Measurements from ENCODE around the gene APLF.

Gene APLF, protein sequence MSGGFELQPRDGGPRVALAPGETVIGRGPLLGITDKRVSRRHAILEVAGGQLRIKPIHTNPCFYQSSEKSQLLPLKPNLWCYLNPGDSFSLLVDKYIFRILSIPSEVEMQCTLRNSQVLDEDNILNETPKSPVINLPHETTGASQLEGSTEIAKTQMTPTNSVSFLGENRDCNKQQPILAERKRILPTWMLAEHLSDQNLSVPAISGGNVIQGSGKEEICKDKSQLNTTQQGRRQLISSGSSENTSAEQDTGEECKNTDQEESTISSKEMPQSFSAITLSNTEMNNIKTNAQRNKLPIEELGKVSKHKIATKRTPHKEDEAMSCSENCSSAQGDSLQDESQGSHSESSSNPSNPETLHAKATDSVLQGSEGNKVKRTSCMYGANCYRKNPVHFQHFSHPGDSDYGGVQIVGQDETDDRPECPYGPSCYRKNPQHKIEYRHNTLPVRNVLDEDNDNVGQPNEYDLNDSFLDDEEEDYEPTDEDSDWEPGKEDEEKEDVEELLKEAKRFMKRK

DNA sequence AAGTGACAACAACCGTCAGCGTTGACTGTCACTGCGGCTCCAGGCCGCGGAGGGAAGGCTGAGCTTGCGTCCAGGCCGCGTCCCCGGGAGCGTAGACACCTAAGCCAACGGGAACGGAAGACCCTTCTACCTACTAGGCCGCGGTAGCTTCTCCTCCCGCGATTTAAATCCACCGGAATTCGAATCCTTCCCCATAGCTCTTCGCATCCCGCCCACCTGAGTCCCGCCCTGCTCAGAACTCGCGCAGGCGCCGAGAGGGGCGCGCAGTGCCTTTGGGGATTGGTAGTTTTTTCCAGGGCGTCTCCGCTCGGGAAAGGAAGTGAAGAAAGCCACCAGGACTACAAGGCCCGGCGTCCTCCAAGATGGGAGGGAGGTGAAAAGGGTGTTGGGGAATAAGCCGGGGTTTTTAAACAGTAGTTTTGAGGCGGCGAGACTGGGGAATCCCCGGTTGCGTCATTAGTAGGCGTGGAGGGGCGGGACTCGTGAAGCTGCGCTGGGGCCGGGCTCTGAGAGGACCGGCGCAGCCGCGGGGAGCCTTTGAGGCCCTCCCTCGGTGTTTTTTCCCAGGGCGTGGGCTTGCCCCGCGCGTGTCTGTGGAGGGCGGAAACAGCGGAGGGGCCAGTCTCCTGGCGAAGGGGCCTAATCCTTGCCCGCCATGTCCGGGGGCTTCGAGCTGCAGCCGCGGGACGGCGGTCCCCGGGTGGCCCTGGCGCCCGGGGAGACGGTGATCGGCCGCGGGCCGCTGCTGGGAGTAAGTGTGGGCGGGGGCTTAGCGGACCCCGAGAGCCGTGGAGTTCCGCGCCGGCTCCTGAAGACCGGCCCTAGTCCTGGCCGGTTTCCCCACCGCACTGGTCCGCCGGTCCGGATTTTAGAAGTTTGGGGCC lies at the start of gene APLF, which contains the start of gene FBXO48:
Gene APLF, plus strand, starts transcription at position 509 of the 884 bp plus-strand sequence. Its CDS starts 147 bp downstream, at position 656.
Gene FBXO48, minus strand, starts transcription at position 218 of the 884 bp plus-strand sequence. CDS start 2,149 bp downstream, outside the sequence.
- peak; percentile 94 to 95 for DNase-seq (ENCODE audit: low read depth in 2 of 2)

DNA sequence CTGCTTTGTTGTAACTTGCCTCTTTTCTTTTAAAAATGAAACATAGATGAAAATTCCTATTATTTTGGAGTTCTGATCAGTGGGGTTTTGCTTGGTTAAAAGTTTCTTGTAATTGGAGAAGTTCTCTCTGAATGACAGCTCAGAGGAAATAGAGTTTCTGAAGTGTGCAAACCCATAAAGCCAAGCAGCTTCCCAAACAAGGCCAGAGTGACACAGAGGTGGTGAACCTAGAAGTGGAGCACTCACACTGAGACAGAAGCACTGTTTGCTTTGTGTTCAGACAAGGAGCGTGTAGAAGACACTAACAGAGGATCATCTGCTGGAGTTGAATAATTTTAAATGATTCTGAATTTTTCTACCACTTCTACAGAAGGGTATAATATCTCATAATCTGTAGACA lies 49.5 kb upstream of the APLF start:
- no peak for DNase-seq (ENCODE audit: low read depth in 2 of 2)

DNA sequence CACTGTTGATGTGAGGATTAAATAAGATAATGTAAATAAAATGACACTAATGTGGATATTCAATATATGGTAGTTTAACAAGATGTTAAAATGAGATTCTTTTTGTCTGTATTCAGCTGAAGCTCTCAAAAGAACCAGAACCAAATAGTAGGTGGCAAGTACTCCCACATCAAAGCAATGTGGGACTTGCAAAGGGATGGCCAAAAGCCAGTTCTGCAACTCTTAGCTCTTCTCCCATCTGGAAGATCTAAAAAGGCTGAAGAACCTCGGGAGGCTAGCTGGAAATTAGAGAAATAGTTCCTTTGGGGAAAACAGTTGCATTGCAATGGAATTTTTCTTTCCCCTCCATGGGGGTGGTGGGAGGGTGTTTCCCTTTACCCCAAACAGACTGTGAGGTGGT lies 49.0 kb upstream of the APLF start:
- DNase-seq (ENCODE audit: low read depth in 2 of 2), result no peak

DNA sequence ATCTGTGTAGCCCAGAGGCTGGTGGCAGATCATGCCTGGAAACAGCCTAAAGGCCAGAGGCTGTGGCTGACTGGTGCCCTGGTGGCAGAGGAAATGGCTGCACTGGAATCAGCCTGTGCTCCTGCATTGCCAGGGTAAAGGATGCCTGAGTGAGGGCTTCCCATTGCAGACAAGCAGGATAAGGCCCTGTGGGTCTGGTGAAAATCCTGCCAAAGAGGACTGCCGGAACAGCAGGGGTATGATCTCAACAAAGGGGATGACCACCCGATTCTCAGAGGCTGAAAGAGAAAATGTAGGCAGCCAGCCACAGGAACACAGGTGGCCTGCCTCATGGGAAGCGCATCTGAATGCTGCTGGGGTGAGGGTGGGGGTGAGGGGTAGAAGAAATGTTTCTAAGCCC lies 48.5 kb upstream of the APLF start:
- DNase-seq (ENCODE audit: low read depth in 2 of 2), result no peak

DNA sequence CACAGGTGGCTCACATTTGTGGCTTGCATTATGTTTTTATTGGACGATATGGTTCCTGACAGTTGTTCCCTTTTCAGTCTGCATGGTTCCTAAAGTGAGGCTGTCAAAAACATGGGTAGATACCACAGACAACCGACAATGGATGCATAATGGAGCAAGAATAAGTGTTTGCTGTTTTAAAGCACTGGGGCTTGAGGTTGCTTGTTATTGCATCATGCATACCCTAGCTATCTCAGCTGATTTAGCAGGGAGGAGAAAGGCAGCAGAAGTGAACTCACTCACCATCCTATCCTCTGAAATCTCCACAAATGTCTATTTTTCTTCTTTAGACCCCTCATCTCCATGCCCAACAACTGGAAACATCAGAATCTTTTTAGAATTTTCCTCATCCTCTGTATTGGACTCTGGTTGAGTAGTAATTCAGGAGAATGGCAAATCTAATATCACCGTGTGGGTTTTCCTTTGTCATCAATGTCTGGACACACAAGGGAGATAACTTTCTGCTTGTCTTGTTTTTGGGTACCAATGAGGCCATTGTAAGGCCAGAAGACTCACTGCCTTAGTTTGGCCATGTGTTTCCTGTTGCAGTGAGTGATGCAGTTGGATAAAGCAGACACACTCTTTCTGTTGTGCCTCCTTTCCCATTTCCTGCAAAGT lies 47.0 kb upstream of the APLF start:
- no peak for DNase-seq (ENCODE audit: low read depth in 2 of 2)

DNA sequence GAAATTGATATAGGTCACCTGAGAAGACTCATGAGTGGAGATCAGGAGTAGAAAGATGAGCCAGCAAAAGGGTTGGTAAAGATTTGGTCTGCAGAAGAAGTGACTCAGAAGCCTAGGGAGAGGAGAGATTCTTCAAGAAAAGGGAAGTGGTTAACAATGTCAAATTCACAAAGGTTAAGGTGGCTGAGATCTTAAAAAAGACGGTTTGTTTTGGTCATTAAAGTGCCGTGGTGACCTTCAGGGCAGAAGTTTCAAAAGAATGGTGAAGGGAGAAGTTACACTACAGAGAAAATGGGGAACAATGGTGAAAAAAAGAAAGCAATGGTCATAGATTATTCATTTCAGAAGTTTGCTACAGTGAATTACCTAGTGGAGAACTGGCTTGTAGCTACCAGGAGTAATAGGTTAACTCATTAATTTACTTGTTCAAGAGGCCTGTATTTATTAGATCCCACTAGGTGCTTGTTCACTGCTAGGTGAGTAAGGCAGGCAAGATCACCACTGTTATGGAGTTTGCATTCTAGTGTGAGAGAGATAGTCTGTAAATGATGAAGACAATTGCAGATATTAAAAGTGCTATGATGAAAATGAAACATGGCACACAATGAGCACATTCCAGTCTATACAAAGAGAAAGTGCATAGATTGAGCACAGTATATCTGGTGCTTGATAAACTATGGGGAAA lies 43.3 kb upstream of the APLF start:
- no peak for DNase-seq (ENCODE audit: low read depth in 2 of 2)

DNA sequence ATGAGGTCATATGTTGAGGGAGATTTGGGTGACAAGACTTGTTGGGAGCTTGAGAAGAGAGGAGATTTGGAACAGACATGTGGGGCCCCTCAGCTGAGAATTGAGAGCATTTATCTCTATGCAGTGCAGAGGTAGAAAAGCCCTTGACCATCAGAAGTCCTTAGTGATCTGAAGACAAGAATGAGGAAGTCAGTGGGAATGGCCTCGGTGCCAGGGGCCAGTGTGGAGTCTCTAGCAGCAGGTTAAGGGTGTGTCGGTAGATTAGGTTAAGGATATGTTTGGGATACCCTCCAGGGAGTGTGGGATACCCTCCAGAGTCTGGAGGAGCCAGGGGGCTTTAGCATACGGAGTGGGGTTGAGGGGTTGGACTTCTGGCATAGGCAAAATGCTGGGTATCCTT lies 41.9 kb upstream of the APLF start:
- no peak for DNase-seq (ENCODE audit: low read depth in 2 of 2)

DNA sequence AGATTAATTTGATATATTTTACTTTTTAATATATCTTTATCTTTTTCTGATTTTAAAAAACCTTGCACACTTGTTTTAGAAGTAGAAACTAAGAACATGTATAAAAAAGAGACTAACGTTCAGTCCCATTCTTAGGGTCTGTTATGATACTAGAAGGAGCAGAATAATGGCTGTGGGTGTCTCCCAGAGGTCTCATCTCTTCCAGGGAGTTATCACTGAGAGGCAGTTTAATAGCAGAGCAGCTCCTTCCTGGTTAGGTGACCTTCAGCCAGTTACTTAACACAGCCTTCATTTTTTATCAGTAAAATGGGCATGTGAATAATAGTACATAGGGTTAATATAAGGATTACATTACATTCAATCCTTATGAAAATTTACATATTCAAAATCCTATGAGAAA lies 40.9 kb upstream of the APLF start:
- DNase-seq (ENCODE audit: low read depth in 2 of 2), result no peak

DNA sequence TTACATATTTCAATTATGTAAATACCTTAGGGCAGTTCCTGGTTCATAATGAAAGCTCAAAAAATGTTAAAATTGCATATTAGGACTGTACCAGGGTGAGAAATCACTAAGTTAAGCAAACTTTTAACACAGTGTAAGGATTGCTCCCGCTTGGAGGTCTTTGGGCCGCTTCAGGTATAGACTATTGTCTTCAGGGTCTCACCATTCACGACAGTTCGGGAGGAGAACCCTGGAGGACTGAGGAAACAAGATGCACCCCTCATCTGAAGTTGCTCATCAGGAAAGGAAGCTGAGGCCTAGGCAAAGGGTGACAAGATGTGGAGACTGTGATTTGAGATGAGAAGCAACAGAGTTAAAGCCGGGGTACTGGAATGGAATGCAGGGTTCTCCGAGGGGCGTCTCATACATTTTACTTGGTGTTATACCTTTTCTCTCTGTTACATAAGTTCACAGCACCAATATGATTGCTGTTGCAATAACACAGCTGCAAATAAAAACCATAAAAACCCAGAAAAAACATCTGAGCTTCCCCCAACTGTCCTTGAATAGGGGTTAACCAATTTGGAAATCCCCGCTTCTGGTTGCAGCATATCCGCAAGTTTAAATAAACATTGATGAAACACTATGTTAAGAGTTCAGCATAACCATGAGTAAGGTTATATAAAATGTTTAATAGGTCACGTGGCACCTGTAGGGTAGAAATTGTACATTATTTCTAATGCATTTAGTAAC lies 40.4 kb upstream of the APLF start:
- DNase-seq (ENCODE audit: low read depth in 2 of 2), result no peak

DNA sequence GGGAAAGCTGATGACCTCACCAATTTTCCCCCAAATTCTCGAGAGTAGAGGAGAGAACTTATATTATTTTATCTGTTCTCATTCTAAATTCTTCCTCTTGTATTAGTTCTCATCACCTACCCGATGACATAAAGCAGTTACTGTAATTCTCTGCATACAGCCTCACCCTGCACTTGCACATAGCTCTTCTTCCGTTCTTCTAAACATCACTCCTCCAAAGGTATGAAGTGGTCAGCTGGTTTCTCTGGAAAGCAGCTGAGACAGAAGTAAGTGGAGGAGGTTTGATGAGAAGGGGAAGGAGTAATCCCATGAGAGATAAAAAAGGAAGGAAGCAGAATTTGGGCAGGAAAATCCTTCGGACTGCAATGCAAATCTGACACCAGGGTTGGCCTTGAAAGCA lies 39.3 kb upstream of the APLF start:
- DNase-seq (ENCODE audit: low read depth in 2 of 2), result no peak

DNA sequence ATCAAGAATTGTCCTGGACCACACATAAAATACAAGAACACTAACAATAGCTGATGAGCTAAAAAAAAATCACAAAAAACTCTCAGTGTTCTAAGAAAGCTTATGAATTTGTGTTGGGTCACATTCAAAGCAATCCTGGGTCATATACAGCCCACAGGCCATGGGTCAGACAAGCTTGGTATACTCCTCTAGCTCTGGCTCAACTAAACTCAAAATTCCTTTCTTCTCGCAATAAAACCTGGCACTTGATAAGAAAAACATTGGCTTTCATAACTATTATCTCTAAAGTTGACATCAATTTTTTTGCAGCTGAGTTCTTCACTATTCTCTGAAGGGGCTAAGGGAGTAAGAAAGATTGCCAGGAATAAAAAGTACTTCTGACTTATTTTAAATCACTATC lies 38.6 kb upstream of the APLF start:
- no peak for DNase-seq (ENCODE audit: low read depth in 2 of 2)

DNA sequence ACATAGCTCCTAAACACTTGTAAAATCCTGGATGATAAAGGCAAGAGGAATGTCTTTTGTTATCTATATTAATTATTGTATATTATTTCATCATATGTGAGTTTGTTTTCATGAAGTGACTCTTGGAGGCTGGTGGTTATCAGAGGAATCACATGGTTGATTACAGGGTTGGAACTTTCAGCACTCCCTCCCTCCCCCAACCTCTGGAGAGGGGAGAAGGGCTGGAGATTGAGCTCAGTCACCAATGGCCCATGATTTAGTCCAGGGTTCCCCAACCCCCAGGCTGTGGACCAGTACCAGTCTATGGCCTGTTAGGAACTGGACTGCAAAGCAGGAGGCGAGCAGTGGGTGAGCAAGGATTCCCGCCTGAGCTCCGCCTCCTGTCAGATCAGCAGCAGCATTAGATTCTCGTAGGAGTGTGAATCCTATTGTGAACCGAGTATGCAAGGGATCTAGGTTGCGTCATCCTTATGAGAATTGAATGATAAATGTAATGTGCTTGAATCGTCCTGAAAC lies 38.0 kb upstream of the APLF start:
- no peak for DNase-seq (ENCODE audit: low read depth in 2 of 2)

DNA sequence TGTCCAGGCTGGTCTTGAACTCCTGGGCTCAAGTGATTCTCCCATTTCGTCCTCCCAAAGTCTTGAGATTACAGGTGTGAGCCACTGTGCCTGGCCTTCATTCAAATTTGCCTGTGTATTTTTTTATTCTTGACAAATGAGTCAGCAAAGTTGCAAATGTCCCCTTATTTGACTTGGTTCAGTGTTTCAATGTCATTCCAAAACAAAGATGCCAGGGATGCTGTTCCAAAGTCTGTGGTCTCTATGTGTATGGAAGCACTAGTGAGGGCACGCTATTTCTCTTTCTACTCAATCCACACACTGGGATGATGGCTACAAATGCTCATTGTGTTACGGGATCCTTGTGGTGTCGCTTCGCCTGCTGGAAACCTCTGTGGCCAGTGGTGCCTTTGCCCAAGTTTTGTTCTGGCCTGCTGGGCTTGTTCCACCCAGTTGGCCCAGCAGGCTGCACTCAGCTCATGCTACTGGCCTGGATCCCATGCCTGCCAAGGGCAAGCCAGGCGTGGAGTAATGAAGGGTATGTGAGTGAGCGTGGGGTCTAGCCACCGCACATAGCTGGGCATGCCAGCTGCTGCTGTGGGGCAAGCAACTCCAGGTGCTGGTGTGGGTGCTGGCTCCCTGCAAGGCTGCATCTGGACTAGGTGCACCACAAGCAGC lies 35.9 kb upstream of the APLF start:
- no peak for DNase-seq (ENCODE audit: low read depth in 2 of 2)

DNA sequence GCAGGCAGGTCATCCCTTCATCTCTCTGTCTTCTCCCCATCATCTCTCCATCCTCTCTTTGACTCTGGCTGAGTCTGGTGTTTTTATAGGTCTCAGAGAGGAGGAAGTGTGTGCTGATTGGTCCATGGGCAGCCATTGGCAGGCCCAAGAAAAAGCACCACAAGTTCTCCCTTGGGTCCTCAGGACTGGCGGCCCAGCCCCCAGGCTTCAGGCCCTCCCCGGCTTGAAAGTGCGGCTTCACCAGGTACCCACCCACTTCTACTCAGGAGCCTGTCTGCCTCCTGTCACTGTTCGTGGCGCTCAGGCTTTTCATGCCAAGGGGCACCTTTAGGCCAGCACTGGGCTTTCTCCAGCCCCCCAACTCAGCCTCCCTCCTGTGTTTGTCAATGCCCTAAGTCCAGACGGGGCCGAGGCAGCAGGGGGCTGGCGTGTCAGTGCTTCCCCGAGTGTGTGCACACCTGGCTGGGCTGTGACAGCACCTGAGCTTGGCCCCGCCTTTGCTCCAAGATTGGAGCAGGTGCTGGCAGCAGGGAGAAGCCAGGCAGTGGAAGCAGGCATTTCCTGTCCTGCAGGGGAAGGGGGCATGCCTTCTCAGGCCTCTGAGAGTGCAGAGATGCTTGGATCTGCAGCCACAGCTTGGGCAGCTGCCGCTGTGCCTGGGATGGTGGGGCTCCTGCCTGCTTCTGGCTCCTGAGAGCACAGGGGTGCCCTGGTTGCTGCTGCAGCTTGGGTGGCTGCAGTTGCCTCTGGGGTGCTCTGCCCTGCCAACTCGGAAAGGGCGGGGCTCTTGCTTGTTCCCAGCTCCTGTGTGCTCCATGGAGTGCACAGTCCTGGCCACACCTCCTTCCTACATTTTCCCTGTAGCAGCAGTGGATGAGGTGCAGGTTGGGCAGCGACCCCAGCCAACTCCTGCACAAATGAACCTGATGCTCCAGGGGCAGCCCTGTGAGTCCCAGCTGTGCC lies 34.4 kb upstream of the APLF start:
- DNase-seq (ENCODE audit: low read depth in 2 of 2), result no peak

DNA sequence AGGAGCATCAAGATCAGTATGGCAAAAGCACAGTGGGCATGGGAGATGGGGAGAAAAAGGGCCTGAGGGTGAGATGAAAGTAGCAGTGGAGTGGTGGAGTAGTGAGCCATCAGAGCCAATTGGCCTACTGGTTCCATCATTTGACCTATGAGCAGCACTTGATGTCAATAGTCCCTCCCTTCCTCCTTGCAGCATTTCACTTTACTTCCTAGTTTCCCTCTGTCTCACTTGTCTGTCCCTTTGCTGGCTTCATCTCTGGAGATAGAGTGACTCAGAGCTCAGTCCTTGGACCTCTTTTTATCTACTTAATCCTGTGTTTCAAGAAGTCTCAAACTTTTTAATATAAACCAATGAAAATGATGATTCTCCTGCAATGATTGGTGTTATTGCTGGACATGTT lies 32.4 kb upstream of the APLF start:
- no peak for DNase-seq (ENCODE audit: low read depth in 2 of 2)

DNA sequence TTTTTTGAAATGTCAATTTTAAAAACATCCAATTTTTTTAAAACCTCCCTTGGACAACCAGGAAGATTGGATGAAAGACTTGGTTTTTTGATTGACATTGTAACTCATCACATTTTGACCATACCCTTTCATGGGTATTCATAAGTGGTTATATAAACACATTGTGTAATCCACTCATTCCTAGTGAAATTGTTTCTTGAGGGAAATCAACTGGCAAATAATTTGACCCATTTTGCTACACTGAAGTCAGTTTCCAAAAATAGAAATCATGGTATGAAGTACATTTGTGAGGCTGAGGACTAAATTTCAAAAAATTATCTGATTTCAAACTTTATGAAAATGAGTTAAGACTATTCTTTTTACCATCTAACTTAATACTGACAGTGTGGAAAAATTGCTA lies 31.8 kb upstream of the APLF start:
- DNase-seq (ENCODE audit: low read depth in 2 of 2), result no peak

DNA sequence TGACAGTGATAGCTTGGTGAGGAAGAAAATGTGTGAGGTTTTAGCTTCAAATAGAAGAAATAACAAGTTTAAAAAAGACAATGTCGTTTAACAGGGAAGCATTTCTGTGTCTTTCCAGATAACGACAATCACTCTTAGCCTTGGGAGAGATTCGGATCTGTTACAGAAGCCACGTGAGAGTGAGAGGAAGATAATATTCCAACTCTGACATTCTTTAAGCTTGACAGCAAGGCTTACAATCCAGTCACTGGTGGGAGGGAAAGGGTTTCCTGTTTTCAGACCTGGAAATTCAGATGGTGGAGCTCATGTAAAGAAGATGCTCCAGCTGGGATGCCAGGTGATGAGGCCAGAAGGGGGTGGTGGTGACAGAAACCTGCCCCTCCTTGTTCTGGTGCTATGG lies 31.1 kb upstream of the APLF start:
- no peak for DNase-seq (ENCODE audit: low read depth in 2 of 2)

DNA sequence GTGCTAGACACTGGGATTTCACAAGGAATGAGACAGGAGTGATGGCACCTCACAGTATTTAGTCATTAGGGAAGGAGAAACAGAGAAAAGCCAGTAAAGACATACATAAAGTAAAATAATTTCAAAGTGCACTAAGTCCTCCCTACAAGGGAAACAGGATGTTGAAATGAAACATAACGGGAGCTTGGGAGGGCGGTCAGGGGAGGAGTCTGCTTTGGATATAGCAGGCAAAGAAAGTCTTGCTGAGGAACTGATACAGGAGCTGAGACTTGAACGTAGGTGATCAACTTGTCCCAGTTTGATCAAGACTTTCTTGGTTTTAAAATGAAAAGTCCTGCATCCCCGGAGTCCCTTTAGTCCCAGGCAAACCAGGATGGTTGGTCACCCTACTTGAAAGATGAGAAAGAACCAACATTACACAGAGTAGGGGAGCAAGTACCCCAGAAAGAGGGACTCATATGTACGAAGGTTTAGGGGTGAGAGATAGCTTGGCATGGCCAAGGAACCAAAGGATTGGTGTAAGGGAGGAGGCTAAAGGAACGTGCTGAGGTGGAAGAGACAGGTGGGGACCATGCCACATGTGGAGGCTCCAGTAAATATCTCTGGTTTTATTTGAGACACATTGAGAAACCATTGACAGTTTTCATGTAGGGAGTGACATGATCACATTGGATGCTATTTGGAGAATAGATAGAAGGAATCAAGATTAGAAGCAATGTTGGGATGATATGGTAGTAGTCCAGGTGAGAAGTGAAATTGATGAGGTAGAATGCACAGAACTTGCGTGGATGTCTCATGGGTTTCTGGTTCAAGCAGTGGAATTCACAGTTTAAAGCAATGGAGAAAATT lies 28.7 kb upstream of the APLF start:
- no peak for DNase-seq (ENCODE audit: low read depth in 2 of 2)

Measured in activated CD4-positive, alpha-beta T cell treated with anti-CD3 and anti-CD28 coated beads for 24 hours (primary cell).